GM21526 (cell line): ENCODE results near the gene ARAP1.

ENCODE experiments used
- ATAC-seq: cut with Tn5 transposase; IDR thresholded peaks from one replicate; pipeline ENCODE4 v1.9.1; 2021; ENCODE audit warnings: moderate library complexity; ENCODE audit not compliant: unreplicated experiment, low FRiP score

The ARAP1 gene

GRCh38 chr11:72709478-72710238 is 42.5 kb downstream of the ARAP1 start:
- ATAC-seq: no peak

DNA sequence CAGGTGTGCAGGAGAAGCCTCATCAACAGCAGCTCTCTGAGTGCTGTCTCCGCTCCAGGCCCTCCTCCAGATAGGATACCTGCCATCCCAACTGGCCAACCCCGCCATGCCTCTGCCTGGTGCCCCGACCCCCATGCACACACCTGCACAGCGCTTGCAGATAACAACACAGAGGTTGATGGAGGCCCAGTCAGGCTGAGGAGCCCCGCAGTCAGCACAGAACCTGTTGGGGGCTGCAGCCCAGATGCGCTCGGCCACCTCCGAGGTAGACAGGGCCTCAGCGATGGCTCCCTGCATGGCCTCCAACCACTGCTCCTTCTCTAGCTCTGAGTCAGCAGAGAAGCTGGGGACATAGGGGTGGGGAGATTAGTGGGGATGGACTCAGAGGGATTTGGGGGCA is 45.2 kb downstream of the ARAP1 start:
- ATAC-seq: no peak

- ATAC-seq: no peak
Observed at GRCh38 chr11:72706579-72706978, 45.6 kb downstream of the ARAP1 start.

GRCh38 chr11:72705442-72706365 is 46.5 kb downstream of the ARAP1 start:
- no peak for ATAC-seq

DNA sequence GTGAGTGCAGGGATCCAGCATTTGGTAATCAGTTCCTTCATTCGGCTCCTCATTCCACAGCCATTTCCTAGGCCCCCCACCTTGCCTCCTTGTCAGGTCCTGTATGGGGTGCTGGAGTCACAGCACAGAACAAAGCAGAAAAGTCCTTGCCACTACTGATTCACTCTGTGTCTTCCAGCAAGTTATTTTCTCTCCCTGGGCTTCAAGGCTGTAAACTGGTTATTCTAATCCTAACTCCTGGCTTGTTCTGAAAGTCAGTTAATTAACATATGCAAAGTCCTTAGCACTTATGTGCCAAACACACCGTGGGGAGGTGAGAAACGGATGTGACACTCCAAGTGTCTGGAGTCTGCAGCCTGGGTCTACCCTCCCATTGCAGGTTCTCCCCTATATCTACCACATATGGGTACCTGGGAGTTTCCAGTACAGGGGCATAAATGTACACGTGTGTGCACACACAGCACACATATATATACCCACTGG is 47.4 kb downstream of the ARAP1 start:
- ATAC-seq: no peak

GRCh38 chr11:72704028-72704782 is 48.0 kb downstream of the ARAP1 start:
- ATAC-seq: no peak

- ATAC-seq: no peak
Observed at GRCh38 chr11:72703267-72704008, 48.8 kb downstream of the ARAP1 start.

DNA sequence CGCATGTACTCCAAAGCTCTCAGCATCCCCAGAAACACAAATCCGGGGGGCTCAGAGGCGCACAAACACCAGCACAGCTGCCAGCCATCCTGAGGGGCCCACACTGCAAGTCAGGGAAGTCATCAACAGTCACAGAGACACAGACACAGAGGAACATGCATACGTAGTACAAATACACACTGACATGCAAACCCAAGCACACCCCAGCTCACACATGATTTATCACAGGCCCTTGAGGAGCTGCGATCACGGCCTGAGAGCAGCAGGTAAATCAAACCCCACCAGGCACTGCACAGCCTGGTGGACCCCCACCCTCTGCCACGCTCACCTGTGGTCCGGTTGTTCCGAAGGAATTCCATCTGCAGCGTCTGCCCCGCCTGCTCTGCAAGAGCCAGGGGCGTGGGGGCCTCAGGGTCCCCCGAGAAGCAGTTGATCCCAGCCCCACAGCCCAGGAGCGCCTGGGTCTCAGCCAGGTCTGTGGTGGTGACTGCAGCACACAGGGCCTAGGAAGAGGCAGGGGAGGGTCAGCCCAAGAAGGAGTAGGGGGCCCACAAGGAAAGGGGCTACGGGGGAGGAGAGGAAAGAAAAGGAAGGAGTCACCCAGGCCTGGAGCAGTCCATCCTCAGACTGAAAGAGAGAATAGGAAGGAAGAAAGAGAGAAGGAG is 49.5 kb downstream of the ARAP1 start:
- ATAC-seq: no peak

DNA sequence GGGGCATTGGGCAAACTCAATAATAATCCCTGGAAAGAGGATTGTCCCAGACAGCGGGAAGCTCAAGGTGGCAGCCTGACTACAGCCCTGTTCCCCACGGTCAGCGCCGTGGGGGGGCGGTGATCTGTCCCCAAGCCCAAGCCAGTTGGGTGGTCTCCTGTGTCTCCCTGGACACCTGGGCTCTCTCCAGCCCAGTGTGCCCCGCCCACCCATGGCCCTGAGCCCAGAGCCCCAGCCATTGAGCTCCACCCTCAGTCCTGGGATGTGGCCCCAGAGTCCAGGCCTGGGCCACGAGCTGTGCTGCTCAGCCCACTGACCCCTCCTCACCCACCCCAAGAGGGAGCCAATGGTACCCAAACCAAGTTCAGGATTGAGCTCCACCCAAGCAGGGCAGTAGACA is 50.1 kb downstream of the ARAP1 start:
- ATAC-seq: no peak

- ATAC-seq: no peak
Observed at GRCh38 chr11:72701466-72701865, 50.7 kb downstream of the ARAP1 start.

GRCh38 chr11:72700146-72700545 is 52.1 kb downstream of the ARAP1 start:
- ATAC-seq: no peak

DNA sequence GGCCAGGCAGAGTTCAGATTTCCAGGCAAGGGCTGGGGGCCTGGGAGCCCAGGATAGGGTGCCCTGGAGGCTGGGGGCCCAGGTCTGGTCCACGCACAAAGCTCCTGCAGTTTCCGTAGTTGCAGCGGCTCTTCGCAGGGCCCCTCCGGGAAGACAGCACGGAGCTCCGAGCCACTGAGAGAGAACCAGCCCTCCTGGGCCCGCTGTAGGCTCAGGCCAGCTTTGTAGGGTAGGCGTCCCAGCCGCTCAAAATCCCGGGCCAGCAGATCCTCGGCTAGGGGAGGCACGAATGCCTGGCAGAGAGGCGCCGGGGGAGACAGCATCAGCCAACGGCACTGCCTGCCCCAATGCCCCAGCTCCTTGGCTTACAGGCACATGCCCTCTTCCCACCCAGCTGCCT is 54.4 kb downstream of the ARAP1 start:
- ATAC-seq: no peak

- no peak for ATAC-seq
Observed at GRCh38 chr11:72696866-72697700, 55.1 kb downstream of the ARAP1 start.

DNA sequence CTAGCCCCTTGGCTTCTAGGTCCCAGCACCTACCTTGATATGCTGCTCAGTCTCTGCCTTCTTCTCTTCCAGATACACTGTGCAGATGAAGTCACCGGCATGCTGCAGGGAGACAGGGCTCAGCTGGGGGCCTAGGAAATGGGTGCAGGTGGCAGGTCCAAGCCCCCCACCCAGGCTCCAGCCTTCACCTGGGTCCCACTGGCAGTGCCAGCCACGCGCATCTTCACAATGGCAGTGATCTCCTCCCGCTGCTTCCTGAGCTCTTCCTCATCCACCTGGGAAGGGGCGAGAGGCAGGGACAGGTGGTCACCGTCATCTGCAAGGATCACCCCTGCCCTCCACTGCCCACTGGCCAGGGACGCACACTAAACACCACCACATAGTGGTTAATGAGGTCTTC is 56.9 kb downstream of the ARAP1 start:
- no peak for ATAC-seq

- no peak for ATAC-seq
Observed at GRCh38 chr11:72693271-72693968, 58.8 kb downstream of the ARAP1 start.

GRCh38 chr11:72692498-72693237 is 59.5 kb downstream of the ARAP1 start:
- ATAC-seq: no peak

GRCh38 chr11:72690166-72690565 is 62.0 kb downstream of the ARAP1 start:
- ATAC-seq: no peak
